NT2/D1 (cell line): ENCODE data around the gene PPP1R15A.

Experiments
- DNase-seq: peaks from one replicate; pipeline ENCODE4 v3.0.0-alpha.2; 2011; ENCODE audit warnings: low read depth, low spot score
- H3K27me3 ChIP-seq: 2 replicates; pipeline ENCODE4 v1.6.0; 2011; ENCODE audit warnings: mild to moderate bottlenecking; ENCODE audit not compliant: insufficient read length, insufficient read depth
- H3K36me3 ChIP-seq: 2 replicates; pipeline ENCODE4 v1.6.1; 2011; ENCODE audit warnings: mild to moderate bottlenecking, low read length, mixed read lengths; ENCODE audit not compliant: insufficient read depth, insufficient read length
- H3K4me1 ChIP-seq: 2 replicates; pipeline ENCODE4 v1.5.1; 2011; ENCODE audit not compliant: insufficient read depth, insufficient read length
- H3K4me3 ChIP-seq: 2 replicates; pipeline ENCODE4 v1.5.1; 2011; ENCODE audit warnings: low read depth; ENCODE audit not compliant: insufficient read length
- H3K9ac ChIP-seq: 2 replicates; pipeline ENCODE4 v1.6.0; 2011; ENCODE audit warnings: low read depth; ENCODE audit not compliant: insufficient read length
- H3K9me3 ChIP-seq: 2 replicates; pipeline ENCODE4 v1.5.1; 2011; ENCODE audit warnings: mild to moderate bottlenecking, low read length; ENCODE audit not compliant: insufficient read depth
- SUZ12 ChIP-seq: IDR thresholded peaks from 2 replicates; pipeline ENCODE4 v1.6.1; 2011; ENCODE audit not compliant: insufficient read length, insufficient read depth; ENCODE audit errors: extremely low read depth
- YY1 ChIP-seq: IDR thresholded peaks from 2 replicates; pipeline ENCODE4 v1.6.1; 2011; ENCODE audit not compliant: insufficient read length, insufficient read depth
- ZNF274 ChIP-seq: IDR thresholded peaks from 2 replicates; pipeline ENCODE4 v1.6.1; 2011; ENCODE audit warnings: mild to moderate bottlenecking, low read depth, low read length

The PPP1R15A gene

GRCh38 chr19:48872182-48872883, at the start of gene PPP1R15A:
Gene PPP1R15A, plus strand, starts transcription at chr19:48872421. Its CDS starts 813 bp downstream, at chr19:48873234.
- Histone ChIP-seq H3K9me3 (no peaks in the 10 kb centered on the region), H3K4me1 (peaks cover 3% of the 10 kb centered on the region), H3K9ac (peak within 1 kb of the TSS; percentile 79), H3K36me3 (peaks cover 20% of the 10 kb centered on the region), H3K27me3 (no peaks in the 10 kb centered on the region), H3K4me3 (peak within 1 kb of the TSS; percentile 75)
- TF ChIP-seq ZNF274 (no peak), YY1 (no peak), SUZ12 (no peak)
- DNase-seq = peak; percentile 63

- Histone ChIP-seq H3K27me3 (no peaks in the 10 kb centered on the region), H3K4me1 (no peaks in the 10 kb centered on the region), H3K9me3 (no peaks in the 10 kb centered on the region), H3K36me3 (no peaks in the 10 kb centered on the region), H3K4me3 (no peak overlapping the region), H3K9ac (no peak overlapping the region)
- no peak for DNase-seq
- TF ChIP-seq ZNF274 = no peak
Observed at GRCh38 chr19:48822514-48822913, 49.7 kb upstream of the PPP1R15A start.

- no peak overlapping the region for H3K9ac ChIP-seq
- no peaks in the 10 kb centered on the region for H3K9me3 ChIP-seq
- H3K4me1 ChIP-seq = no peaks in the 10 kb centered on the region
- no peak for TF ChIP-seq SUZ12
- DNase-seq = no peak
- H3K27me3 ChIP-seq = no peaks in the 10 kb centered on the region
- no peak overlapping the region for H3K4me3 ChIP-seq
- no peaks in the 10 kb centered on the region for H3K36me3 ChIP-seq
Observed at GRCh38 chr19:48826606-48827020, 45.6 kb upstream of the PPP1R15A start.

GRCh38 chr19:48830088-48830487, 42.1 kb upstream of the PPP1R15A start:
- Histone ChIP-seq H3K9ac (no peak overlapping the region), H3K27me3 (no peaks in the 10 kb centered on the region), H3K4me3 (no peak overlapping the region), H3K36me3 (no peaks in the 10 kb centered on the region), H3K4me1 (no peaks in the 10 kb centered on the region), H3K9me3 (no peaks in the 10 kb centered on the region)
- TF ChIP-seq SUZ12 (no peak), ZNF274 (no peak), YY1 (no peak)
- no peak for DNase-seq

- Histone ChIP-seq H3K9ac (no peak overlapping the region), H3K4me1 (no peaks in the 10 kb centered on the region), H3K36me3 (no peaks in the 10 kb centered on the region), H3K4me3 (no peak overlapping the region), H3K27me3 (no peaks in the 10 kb centered on the region), H3K9me3 (no peaks in the 10 kb centered on the region)
- DNase-seq = no peak
- TF ChIP-seq YY1 (no peak), SUZ12 (no peak), ZNF274 (no peak)
Observed at GRCh38 chr19:48830965-48831364, 41.3 kb upstream of the PPP1R15A start.

GRCh38 chr19:48833049-48833448, 39.2 kb upstream of the PPP1R15A start:
- H3K36me3 ChIP-seq = no peaks in the 10 kb centered on the region
- TF ChIP-seq SUZ12 (no peak), YY1 (no peak)
- H3K4me1 ChIP-seq = no peaks in the 10 kb centered on the region
- no peak overlapping the region for H3K4me3 ChIP-seq
- H3K9me3 ChIP-seq = no peaks in the 10 kb centered on the region
- H3K27me3 ChIP-seq = no peaks in the 10 kb centered on the region
- no peak overlapping the region for H3K9ac ChIP-seq
- DNase-seq = no peak

- Histone ChIP-seq H3K27me3 (no peaks in the 10 kb centered on the region), H3K36me3 (no peaks in the 10 kb centered on the region), H3K4me3 (no peak overlapping the region), H3K9ac (no peak overlapping the region), H3K9me3 (no peaks in the 10 kb centered on the region), H3K4me1 (no peaks in the 10 kb centered on the region)
- TF ChIP-seq ZNF274 = no peak
- TF ChIP-seq SUZ12 = no peak
- TF ChIP-seq YY1 = no peak
- DNase-seq = no peak
Observed at GRCh38 chr19:48833977-48834376, 38.2 kb upstream of the PPP1R15A start.

GRCh38 chr19:48835734-48836088, 36.5 kb upstream of the PPP1R15A start:
- H3K4me3 ChIP-seq = peak overlapping the region; percentile 52
- no peaks in the 10 kb centered on the region for H3K4me1 ChIP-seq
- no peaks in the 10 kb centered on the region for H3K27me3 ChIP-seq
- H3K36me3 ChIP-seq = no peaks in the 10 kb centered on the region
- H3K9ac ChIP-seq = peak overlapping the region; percentile 85
- DNase-seq = peak; percentile 75
- H3K9me3 ChIP-seq = no peaks in the 10 kb centered on the region
- TF ChIP-seq ZNF274 (no peak), YY1 (no peak), SUZ12 (no peak)
